KBM-7 (cell line): ENCODE measurements around the gene CCDC157.
"Not testable (repeated sequence)": the region's sequence is repeated elsewhere in the genome, so short reads cannot be mapped to it uniquely, and the experiment has no call there.

ENCODE experiments used
- DNase-seq: peaks from one replicate; pipeline ENCODE4 v3.0.0-alpha.2; 2015
- in situ Hi-C: fragments of 300-500 bp; cut with MboI; formaldehyde crosslinking; loops from 2 replicates; pipeline ENCODE4 v1.14.3; 2020; ENCODE audit warnings: low sequenced_read_pairs, low pct_unique_long_range_greater_than_20kb, mixed read lengths

The CCDC157 gene

GRCh38 chr22:30400159-30400558 lies 43.4 kb downstream of the CCDC157 start:
- in situ Hi-C loops = no loop called here
- DNase-seq = no peak

- in situ Hi-C loops, DNase-seq: not testable (repeated sequence)
These were observed 44.2 kb downstream of the CCDC157 start for GRCh38 chr22:30401024-30401423.

DNA sequence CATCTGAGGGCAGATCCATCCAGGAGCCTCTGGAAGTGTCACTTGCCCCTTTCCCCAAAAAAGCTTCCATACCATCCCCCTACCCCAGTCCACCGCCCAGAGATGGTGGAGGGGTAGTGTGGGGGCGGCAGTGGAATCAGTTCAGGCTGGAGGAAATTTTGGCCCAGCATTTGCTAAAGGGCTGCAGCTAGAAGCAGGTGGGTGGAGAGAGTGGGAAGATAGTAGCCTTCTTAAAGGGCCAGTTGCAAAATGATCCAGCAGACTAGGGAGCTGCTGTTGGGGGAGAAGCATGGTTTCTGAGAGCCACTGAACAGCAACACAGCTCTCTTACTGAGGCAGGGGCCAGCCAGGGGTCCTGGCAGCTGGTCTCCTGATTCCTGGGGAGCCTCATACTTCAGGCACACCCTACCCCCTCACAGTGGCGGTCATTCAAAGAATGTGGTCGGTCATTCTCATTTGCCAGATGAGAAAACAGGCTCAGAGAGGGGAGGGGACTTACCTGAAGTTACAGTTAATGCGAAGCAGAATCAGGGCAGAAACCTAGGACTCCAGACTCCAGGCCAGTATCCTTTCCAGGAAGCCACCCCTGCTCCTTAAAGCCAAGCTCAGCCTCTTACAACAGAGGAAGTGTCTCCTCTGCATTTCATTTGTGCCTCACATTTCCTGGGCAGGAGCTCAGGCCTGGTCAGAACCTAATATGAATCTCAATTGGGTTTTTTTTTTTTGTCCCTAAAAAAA lies 45.4 kb downstream of the CCDC157 start:
- in situ Hi-C loops = no loop called here
- no peak for DNase-seq

DNA sequence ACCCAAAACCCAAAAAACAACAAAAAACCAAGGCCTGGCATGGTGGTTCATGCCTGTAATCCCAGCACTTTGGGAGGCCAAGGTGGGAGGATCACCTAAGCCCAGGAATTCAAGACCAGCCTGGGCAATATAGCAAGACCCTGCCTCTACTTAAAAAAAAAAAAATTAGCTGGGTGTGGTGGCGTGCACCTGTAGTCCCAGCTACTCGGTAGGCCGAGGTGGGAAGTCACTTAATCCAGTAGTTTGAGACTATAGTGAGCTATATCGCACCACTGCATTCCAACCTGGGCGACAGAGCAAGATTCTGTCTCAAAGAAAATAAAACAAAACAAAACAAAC lies 45.9 kb downstream of the CCDC157 start:
- DNase-seq, in situ Hi-C loops: not testable (repeated sequence)

- no peak for DNase-seq
- in situ Hi-C loops = no loop called here
These were observed 47.5 kb downstream of the CCDC157 start for GRCh38 chr22:30404307-30404706.

GRCh38 chr22:30405731-30406130 lies 48.9 kb downstream of the CCDC157 start:
- in situ Hi-C loops = no loop called here
- no peak for DNase-seq

- in situ Hi-C loops = no loop called here
These were observed 49.6 kb downstream of the CCDC157 start for GRCh38 chr22:30406400-30406799.

GRCh38 chr22:30408388-30409102 lies 51.7 kb downstream of the CCDC157 start:
- peak; percentile 19 for DNase-seq
- in situ Hi-C loops = no loop called here

More at GRCh38 chr22:30406400-30406799, 49.6 kb downstream of the CCDC157 start:
- DNase-seq = no peak

GRCh38 chr22:30411780-30412179 lies 55.0 kb downstream of the CCDC157 start:
- no peak for DNase-seq
- in situ Hi-C loops = no loop called here

GRCh38 chr22:30413001-30413400 lies 56.2 kb downstream of the CCDC157 start:
- in situ Hi-C loops = no loop called here
- no peak for DNase-seq

- in situ Hi-C loops = no loop called here
- no peak for DNase-seq
These were observed 57.1 kb downstream of the CCDC157 start for GRCh38 chr22:30413745-30414524.

DNA sequence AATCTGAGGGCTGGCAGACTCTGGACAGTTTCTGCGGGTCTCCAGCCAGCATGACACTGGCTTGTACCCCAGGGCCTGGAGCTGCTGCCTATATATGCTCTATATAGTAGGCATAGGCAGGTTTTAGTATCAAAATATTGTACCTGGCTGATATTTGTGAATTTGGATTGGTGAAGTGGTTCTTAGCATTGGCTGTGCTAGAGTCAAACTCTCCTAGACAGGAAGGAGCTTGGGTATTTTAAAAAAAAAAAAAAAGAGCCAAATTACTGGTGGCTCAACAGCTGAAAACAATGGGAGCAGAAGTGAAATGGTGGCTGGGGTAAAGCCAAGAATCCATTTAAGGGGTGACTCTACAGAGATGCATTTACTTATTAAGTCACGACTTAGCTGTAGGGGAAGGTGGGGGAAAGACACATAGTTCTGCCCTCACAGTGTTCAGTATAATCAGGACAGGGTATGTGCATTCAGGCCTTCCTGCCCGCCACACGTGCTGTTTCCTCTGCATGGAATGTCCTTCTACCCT lies 57.8 kb downstream of the CCDC157 start:
- in situ Hi-C loops = no loop called here
- no peak for DNase-seq

- DNase-seq = no peak
- in situ Hi-C loops = no loop called here
These were observed 59.6 kb downstream of the CCDC157 start for GRCh38 chr22:30416403-30416802.

- DNase-seq = no peak
- in situ Hi-C loops = no loop called here
These were observed 60.0 kb downstream of the CCDC157 start for GRCh38 chr22:30416837-30417236.

GRCh38 chr22:30420347-30421125 lies 63.7 kb downstream of the CCDC157 start:
- in situ Hi-C loops = no loop called here
- no peak for DNase-seq

GRCh38 chr22:30421695-30422480 lies 65.1 kb downstream of the CCDC157 start:
- no peak for DNase-seq
- in situ Hi-C loops = no loop called here

DNA sequence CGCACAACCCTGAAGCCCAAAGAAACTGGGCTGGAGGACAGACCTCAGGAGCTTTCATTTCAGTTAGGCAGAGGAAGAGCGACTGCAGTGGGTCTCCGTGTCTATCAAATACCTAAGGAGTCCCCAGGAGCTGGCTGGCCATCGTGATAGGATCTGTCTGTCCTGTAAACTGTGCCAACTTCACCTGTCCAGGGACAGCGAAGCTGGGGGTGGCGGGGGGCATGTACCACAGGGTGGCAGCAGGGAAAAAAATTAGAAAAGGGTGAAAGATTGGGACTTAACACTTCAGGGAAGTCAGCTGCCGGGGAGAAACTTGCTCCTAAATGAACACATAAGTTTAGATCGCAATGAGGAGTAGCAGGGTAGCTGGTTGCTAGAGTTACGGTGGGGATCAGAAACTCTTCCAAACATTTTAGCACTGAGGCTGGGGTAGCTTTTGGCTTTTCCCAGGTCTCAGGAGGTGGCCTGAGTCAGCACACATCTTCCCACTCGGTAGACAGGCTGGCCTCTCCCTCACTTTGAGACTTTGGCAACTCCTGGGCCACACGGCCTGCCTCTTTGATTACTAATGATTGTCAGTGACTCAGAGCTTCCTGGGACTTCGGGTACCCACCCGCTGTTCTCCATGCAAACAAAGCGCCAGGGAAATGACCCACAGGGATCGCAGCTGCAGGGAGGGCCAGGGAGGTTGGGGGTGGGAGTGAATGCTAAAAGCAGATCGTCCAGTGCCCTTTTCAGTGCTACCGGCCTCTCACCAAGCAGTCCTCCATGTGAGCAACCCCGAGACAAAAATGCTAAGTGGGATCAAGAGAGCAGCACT lies 65.9 kb downstream of the CCDC157 start:
- peak; percentile 18 for DNase-seq
- in situ Hi-C loops = no loop called here
